Osteocyte (in vitro differentiated cells): ENCODE measurements around the gene CMTM7. TPM values are rescaled to one million over a fixed set of nuclear protein-coding genes. Genes with fewer than 3 reads are reported as not detected.

Source experiments
- DNase-seq: peaks from one replicate; pipeline ENCODE4 v3.0.0; 2021; ENCODE audit warnings: mixed read lengths; ENCODE audit not compliant: unreplicated experiment; ENCODE audit errors: extremely low spot score
- H3K27ac Mint-ChIP-seq: one replicate; pipeline ENCODE4 v1.8.0; 2021; ENCODE audit warnings: mild to moderate bottlenecking, mixed read lengths; ENCODE audit not compliant: unreplicated experiment
- H3K27me3 Mint-ChIP-seq: one replicate; pipeline ENCODE4 v1.8.0; 2021; ENCODE audit warnings: mixed read lengths; ENCODE audit not compliant: unreplicated experiment
- H3K36me3 Mint-ChIP-seq: one replicate; pipeline ENCODE4 v1.8.0; 2021; ENCODE audit warnings: mixed read lengths; ENCODE audit not compliant: unreplicated experiment
- H3K4me1 Mint-ChIP-seq: one replicate; pipeline ENCODE4 v1.8.0; 2021; ENCODE audit warnings: mixed read lengths; ENCODE audit not compliant: unreplicated experiment
- H3K4me3 Mint-ChIP-seq: one replicate; pipeline ENCODE4 v1.8.0; 2021; ENCODE audit warnings: mild to moderate bottlenecking, moderate library complexity, mixed read lengths; ENCODE audit not compliant: unreplicated experiment
- H3K9me3 Mint-ChIP-seq: one replicate; pipeline ENCODE4 v1.8.0; 2021; ENCODE audit warnings: mixed read lengths; ENCODE audit not compliant: unreplicated experiment
- CTCF ChIP-seq: fragments of 200-600 bp; sonication (generic); IDR thresholded peaks from 2 replicates; pipeline ENCODE4 v1.5.0; 2021; ENCODE audit warnings: antibody characterized with exemption, mild to moderate bottlenecking, moderate library complexity
- total RNA-seq: library from RNA; stranded (reverse); gene quantifications from 2 replicates; pipeline ENCODE4 v1.2.1, GENCODE V29; 2021

CMTM7 gene
- total RNA-seq, 1 donor from 2014 or later = 17.8 TPM

- no peak for DNase-seq
- Mint-ChIP-seq H3K27ac (no peak overlapping the region), H3K9me3 (no peaks in the 10 kb centered on the region), H3K27me3 (no peaks in the 10 kb centered on the region), H3K4me3 (no peak overlapping the region), H3K36me3 (peaks cover 33% of the 10 kb centered on the region), H3K4me1 (peaks cover 40% of the 10 kb centered on the region)
- no peak for TF ChIP-seq CTCF
These were observed 92.8 kb downstream of the CMTM7 start for GRCh38 chr3:32484436-32484835.

- H3K27ac Mint-ChIP-seq = peak overlapping the region; percentile 59
- H3K4me1 Mint-ChIP-seq = peaks cover 20% of the 10 kb centered on the region
- H3K36me3 Mint-ChIP-seq = peaks cover 27% of the 10 kb centered on the region
- TF ChIP-seq CTCF = no peak
- no peak for DNase-seq
- no peaks in the 10 kb centered on the region for H3K9me3 Mint-ChIP-seq
- no peak overlapping the region for H3K4me3 Mint-ChIP-seq
- no peaks in the 10 kb centered on the region for H3K27me3 Mint-ChIP-seq
These were observed 96.3 kb downstream of the CMTM7 start for GRCh38 chr3:32487781-32488473.

- Mint-ChIP-seq H3K4me3 (no peak overlapping the region), H3K4me1 (peaks cover 20% of the 10 kb centered on the region), H3K36me3 (peaks cover 24% of the 10 kb centered on the region), H3K27me3 (no peaks in the 10 kb centered on the region), H3K9me3 (no peaks in the 10 kb centered on the region), H3K27ac (peak overlapping the region; percentile 59)
- TF ChIP-seq CTCF = no peak
- no peak for DNase-seq
These were observed 96.9 kb downstream of the CMTM7 start for GRCh38 chr3:32488474-32489008.

- no peaks in the 10 kb centered on the region for H3K9me3 Mint-ChIP-seq
- no peak overlapping the region for H3K4me3 Mint-ChIP-seq
- no peak for DNase-seq
- H3K27ac Mint-ChIP-seq = no peak overlapping the region
- H3K36me3 Mint-ChIP-seq = peaks cover 8% of the 10 kb centered on the region
- H3K4me1 Mint-ChIP-seq = peaks cover 16% of the 10 kb centered on the region
- TF ChIP-seq CTCF = no peak
- H3K27me3 Mint-ChIP-seq = no peaks in the 10 kb centered on the region
These were observed 101.2 kb downstream of the CMTM7 start for GRCh38 chr3:32492684-32493436.
